Hepatocyte (in vitro differentiated cells): Measurements from ENCODE around the gene ZMYND10. TPM values are rescaled to one million over a fixed set of nuclear protein-coding genes. Genes with fewer than 3 reads are reported as not detected.

Experiments used
- DNase-seq: peaks from one replicate; pipeline ENCODE4 v3.0.0-alpha.2; 2016; ENCODE audit warnings: low spot score
- H2AFZ ChIP-seq: fragments of 200-600 bp; sonication (generic); 2 replicates; pipeline ENCODE4 v1.6.0; 2016; ENCODE audit warnings: antibody characterized with exemption, mild to moderate bottlenecking
- H3K27ac ChIP-seq: fragments of 200-600 bp; sonication (generic); 2 replicates; pipeline ENCODE4 v1.5.1; 2016; ENCODE audit warnings: mild to moderate bottlenecking
- H3K27me3 ChIP-seq: fragments of 200-600 bp; sonication (generic); 2 replicates; pipeline ENCODE4 v1.6.1; 2016
- H3K36me3 ChIP-seq: fragments of 200-600 bp; sonication (generic); replicated peaks from 2 replicates; pipeline ENCODE4 v1.5.1; 2016; ENCODE audit warnings: low read depth; ENCODE audit not compliant: insufficient read depth
- H3K4me1 ChIP-seq: fragments of 200-600 bp; sonication (generic); 2 replicates; pipeline ENCODE4 v1.5.1; 2016; ENCODE audit warnings: mild to moderate bottlenecking, moderate library complexity; ENCODE audit not compliant: insufficient read depth
- H3K4me2 ChIP-seq: fragments of 200-600 bp; sonication (generic); 2 replicates; pipeline ENCODE4 v1.6.0; 2016
- H3K4me3 ChIP-seq: fragments of 200-600 bp; sonication (generic); 2 replicates; pipeline ENCODE4 v1.5.1; 2016; ENCODE audit warnings: mild to moderate bottlenecking
- H3K79me2 ChIP-seq: fragments of 200-600 bp; sonication (generic); 2 replicates; pipeline ENCODE4 v1.6.0; 2017; ENCODE audit warnings: mild to moderate bottlenecking
- H3K9me2 ChIP-seq: fragments of 200-600 bp; sonication (generic); replicated peaks from 2 replicates; pipeline ENCODE4 v1.6.0; 2017; ENCODE audit warnings: mild to moderate bottlenecking; ENCODE audit not compliant: insufficient read depth
- H3K9me3 ChIP-seq: fragments of 200-600 bp; sonication (generic); 2 replicates; pipeline ENCODE4 v1.5.1; 2016; ENCODE audit warnings: low read depth, mild to moderate bottlenecking
- H4K20me1 ChIP-seq: fragments of 200-600 bp; sonication (generic); 2 replicates; pipeline ENCODE4 v1.6.0; 2016; ENCODE audit warnings: mild to moderate bottlenecking; ENCODE audit not compliant: insufficient read depth, poor library complexity, severe bottlenecking
- CTCF ChIP-seq: fragments of 200-600 bp; sonication (generic); IDR thresholded peaks from 2 replicates; pipeline ENCODE4 v1.5.1; 2016; ENCODE audit warnings: antibody characterized with exemption, mild to moderate bottlenecking; ENCODE audit not compliant: poor library complexity
- EZH2 ChIP-seq: fragments of 200-600 bp; sonication (generic); IDR thresholded peaks from 2 replicates; pipeline ENCODE4 v1.6.1; 2016; ENCODE audit warnings: antibody characterized with exemption, mild to moderate bottlenecking, borderline replicate concordance
- EZH2phosphoT487 ChIP-seq: fragments of 200-600 bp; sonication (generic); IDR thresholded peaks from one replicate; pipeline ENCODE4 v1.6.1; 2018; ENCODE audit warnings: antibody characterized with exemption, mild to moderate bottlenecking, low read depth, moderate library complexity; ENCODE audit not compliant: unreplicated experiment, severe bottlenecking
- WGBS: methylation state at CpG from one replicate; pipeline ENCODE4 v1.1.6; 2016; ENCODE audit warnings: low lambda C conversion rate; ENCODE audit errors: missing lambda C conversion rate; 5-methylcytosine and 5-hydroxymethylcytosine counted together
- polyA plus RNA-seq: library from polyadenylated mRNA; unstranded; fragments of >200 nt; fragmentation: Nextera tagmentation; extraction: Ambion mirVana; gene quantifications from 2 replicates; pipeline ENCODE4 v1.2.1, GENCODE V29; 2016
- total RNA-seq: library from RNA; depleted of rRNA; stranded (reverse); fragments of >200 nt; gene quantifications from 2 replicates; pipeline ENCODE4 v1.2.3, GENCODE V29; 2014

The ZMYND10 gene
- total and polyA plus RNA-seq, 2 experiments from 2014 or later: 0.20 to 0.77 TPM

- Histone ChIP-seq H2AFZ (no peak overlapping the region), H3K79me2 (no peaks in the 10 kb centered on the region), H3K9me2 (no peaks in the 10 kb centered on the region), H3K9me3 (no peaks in the 10 kb centered on the region), H3K4me1 (no peaks in the 10 kb centered on the region), H4K20me1 (no peaks in the 10 kb centered on the region), H3K36me3 (no peaks in the 10 kb centered on the region), H3K4me3 (no peak overlapping the region), H3K27ac (no peak overlapping the region), H3K4me2 (no peak overlapping the region), H3K27me3 (no peaks in the 10 kb centered on the region)
- DNase-seq: no peak
- 86% methylated on average over 16 of the region's 17 CpGs for WGBS
- TF ChIP-seq EZH2phosphoT487 (no peak), EZH2 (no peak), CTCF (no peak)
Measured at GRCh38 chr3:50378757-50379156, 33.2 kb upstream of the ZMYND10 start.

GRCh38 chr3:50378024-50378423, 32.5 kb upstream of the ZMYND10 start:
- no peaks in the 10 kb centered on the region for H4K20me1 ChIP-seq
- no peak for TF ChIP-seq CTCF
- no peak for TF ChIP-seq EZH2
- no peak for TF ChIP-seq EZH2phosphoT487
- no peak overlapping the region for H2AFZ ChIP-seq
- H3K4me3 ChIP-seq: no peak overlapping the region
- H3K79me2 ChIP-seq: no peaks in the 10 kb centered on the region
- H3K9me3 ChIP-seq: no peaks in the 10 kb centered on the region
- H3K27ac ChIP-seq: no peak overlapping the region
- no peak overlapping the region for H3K4me2 ChIP-seq
- no peaks in the 10 kb centered on the region for H3K27me3 ChIP-seq
- 87% methylated on average over 6 of the region's 6 CpGs for WGBS
- peaks cover 2% of the 10 kb centered on the region for H3K4me1 ChIP-seq
- DNase-seq: no peak
- H3K9me2 ChIP-seq: no peaks in the 10 kb centered on the region
- H3K36me3 ChIP-seq: no peaks in the 10 kb centered on the region

GRCh38 chr3:50375258-50375931, 29.9 kb upstream of the ZMYND10 start:
- H3K27me3 ChIP-seq: no peaks in the 10 kb centered on the region
- no peaks in the 10 kb centered on the region for H3K9me2 ChIP-seq
- no peaks in the 10 kb centered on the region for H3K36me3 ChIP-seq
- H3K4me3 ChIP-seq: no peak overlapping the region
- H3K4me1 ChIP-seq: peaks cover 3% of the 10 kb centered on the region
- no peak overlapping the region for H3K4me2 ChIP-seq
- no peaks in the 10 kb centered on the region for H3K9me3 ChIP-seq
- no peak for DNase-seq
- WGBS: 71% methylated on average over 7 of the region's 7 CpGs
- no peak overlapping the region for H3K27ac ChIP-seq
- H4K20me1 ChIP-seq: no peaks in the 10 kb centered on the region
- no peaks in the 10 kb centered on the region for H3K79me2 ChIP-seq
- no peak overlapping the region for H2AFZ ChIP-seq
- TF ChIP-seq EZH2 (no peak), CTCF (peak; percentile 3)
